ENCODE results near the gene FBXO24.

DNA sequence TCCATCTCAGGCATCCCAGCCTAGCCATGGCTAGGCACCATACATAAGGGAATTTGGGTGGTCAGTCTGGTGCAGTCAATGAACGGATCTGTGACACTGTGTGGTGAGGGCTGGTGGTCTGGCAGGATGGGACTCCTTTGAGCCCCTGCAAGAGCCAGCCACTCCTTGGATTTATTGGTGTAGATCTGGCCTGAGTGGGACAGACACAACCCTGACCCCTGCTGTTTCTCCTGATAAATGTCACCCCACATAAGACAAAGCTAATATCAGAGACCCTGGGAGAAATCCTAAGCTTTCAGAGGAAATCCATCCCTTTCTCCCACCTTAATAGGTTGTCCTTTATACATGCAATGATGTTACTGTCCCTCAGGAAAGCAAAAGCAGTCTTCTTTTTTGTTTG lies 2.3 kb downstream of the FBXO24 start:
- no peak for TF ChIP-seq MXI1 (IDR thresholded peaks at IDR 0.05; ENCODE audit: low read depth, low read length)
- TF ChIP-seq, protein P1, sequence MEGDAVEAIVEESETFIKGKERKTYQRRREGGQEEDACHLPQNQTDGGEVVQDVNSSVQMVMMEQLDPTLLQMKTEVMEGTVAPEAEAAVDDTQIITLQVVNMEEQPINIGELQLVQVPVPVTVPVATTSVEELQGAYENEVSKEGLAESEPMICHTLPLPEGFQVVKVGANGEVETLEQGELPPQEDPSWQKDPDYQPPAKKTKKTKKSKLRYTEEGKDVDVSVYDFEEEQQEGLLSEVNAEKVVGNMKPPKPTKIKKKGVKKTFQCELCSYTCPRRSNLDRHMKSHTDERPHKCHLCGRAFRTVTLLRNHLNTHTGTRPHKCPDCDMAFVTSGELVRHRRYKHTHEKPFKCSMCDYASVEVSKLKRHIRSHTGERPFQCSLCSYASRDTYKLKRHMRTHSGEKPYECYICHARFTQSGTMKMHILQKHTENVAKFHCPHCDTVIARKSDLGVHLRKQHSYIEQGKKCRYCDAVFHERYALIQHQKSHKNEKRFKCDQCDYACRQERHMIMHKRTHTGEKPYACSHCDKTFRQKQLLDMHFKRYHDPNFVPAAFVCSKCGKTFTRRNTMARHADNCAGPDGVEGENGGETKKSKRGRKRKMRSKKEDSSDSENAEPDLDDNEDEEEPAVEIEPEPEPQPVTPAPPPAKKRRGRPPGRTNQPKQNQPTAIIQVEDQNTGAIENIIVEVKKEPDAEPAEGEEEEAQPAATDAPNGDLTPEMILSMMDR (IDR thresholded peaks at IDR 0.05) = peak; percentile 62
